ENCODE results near the gene TK2.
"Not testable (repeated sequence)": the region's sequence is repeated elsewhere in the genome, so short reads cannot be mapped to it uniquely, and the experiment has no call there.

The TK2 gene

DNA sequence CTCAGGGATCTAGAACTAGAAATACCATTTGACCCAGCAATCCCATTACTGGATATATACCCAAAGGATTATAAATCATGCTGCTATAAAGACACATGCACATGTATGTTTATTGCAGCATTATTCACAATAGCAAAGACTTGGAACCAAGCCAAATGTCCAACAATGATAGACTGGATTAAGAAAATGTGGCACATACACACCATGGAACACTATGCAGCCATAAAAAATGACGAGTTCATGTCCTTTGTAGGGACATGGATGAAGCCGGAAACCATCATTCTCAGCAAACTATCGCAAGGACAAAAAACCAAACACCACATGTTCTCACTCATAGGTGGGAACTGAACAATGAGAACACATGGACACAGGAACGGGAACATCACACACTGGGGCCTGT, 48.4 kb downstream of the TK2 start:
- DNase-seq, result not testable (repeated sequence)

DNA sequence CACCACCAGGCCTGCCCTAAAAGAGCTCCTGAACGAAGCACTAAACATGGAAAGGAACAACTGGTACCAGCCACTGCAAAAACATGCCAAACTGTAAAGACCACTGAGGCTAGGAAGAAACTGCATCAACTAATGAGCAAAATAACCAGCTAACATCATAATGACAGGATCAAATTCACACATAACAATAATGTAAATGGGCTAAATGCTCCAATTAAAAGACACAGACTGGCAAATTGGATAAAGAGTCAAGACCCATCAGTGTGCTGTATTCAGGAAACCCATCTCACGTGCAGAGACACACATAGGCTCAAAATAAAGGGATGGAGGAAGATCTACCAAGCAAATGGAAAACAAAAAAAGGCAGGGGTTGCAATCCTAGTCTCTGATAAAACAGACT, 52.0 kb downstream of the TK2 start:
- DNase-seq, result not testable (repeated sequence)

DNA sequence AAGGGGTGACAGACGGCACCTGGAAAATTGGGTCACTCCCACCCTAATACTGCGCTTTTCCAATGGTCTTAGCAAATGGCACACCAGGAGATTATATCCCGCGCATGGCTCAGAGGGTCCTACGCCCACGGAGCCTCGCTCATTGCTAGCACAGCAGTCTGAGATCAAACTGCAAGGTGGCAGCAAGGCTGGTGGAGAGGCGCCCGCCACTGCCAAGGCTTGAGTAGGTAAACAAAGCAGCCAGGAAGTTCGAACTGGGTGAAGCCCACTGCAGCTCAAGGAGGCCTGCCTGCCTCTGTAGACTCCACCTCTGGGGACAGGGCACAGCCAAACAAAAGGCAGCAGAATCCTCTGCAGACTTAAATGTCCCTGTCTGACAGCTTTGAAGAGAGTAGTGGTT, 53.7 kb downstream of the TK2 start:
- not testable (repeated sequence) for DNase-seq

DNA sequence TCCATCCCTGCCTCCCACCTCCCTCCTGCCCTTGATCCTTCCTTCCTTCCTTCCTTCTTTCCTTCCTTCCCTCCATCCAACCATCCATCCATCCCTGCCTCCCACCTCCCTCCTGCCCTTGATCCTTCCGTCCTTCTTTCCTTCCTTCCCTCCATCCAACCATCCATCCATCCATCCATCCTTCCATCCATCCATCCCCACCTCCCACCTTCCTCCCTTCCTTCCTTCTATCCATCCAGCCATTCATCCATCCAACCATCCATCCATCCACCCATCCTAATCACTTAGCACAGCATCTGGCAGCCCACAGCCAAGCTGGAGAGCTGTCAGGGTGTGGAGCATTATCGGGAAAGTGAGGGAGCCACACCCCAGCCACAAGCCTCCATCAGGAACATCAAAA, 54.5 kb downstream of the TK2 start:
- DNase-seq, result no peak

DNA sequence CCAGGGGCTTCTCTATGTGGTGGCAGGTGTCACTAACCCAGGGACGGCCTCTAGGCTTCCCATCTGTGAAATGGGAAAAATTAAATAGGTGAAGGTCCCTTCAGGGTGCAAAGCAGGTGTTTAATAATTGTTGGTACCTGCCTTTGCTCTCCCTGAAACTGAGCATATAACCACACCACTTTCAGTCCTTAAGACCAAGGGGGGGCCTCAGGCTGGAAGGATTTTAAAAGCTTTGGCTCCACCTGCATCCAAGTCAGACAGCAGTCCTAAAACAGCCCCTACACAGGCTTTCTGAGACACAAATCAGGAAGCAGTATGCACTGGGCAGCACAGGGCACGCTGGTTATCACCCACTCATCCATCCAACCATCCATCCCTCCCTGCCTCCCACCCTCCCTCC, 55.0 kb downstream of the TK2 start:
- no peak for DNase-seq

DNA sequence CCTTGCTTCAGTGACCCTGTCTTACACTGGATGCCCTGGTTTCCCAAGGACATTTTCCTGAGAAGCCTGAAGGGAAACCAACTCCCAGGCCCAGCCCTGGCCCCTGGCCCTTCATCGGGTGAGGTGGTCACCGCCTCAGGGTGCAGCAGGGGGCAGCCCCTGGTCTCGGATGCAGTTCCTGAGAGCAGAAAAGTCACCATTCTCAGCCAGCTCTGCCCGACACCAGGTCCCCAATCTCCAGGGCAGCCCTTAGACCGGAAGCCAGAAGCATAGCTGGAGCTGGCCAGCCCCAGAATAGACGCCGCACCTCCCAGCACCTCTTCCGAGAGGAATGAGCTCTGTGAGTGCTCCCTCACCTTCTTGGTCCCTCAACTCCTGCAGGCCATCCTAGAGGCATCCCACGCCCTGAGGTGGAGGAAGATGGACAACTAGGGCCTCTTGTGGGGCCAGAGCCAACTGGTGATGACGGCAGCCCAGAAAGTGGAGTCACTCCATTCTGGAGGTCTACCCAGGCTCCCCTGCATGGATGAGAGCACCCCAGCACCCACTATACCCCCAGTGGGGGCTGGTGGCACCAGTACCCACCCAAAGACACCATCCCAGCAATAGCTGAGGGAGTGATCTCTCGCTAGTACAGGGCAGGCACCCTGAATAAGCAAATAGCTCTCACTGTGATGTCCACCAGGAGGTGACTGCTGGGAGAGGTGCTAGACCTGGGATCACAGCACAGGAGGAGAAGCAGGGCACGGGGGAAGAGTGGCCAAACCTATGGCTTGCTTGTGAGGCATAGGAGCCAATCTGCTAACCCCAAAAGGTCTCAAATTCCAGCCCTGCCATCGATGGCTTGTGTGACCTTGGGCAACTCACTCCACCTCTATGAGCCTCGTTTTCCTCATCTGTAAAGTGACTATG, 56.2 kb downstream of the TK2 start:
- DNase-seq, result no peak

DNA sequence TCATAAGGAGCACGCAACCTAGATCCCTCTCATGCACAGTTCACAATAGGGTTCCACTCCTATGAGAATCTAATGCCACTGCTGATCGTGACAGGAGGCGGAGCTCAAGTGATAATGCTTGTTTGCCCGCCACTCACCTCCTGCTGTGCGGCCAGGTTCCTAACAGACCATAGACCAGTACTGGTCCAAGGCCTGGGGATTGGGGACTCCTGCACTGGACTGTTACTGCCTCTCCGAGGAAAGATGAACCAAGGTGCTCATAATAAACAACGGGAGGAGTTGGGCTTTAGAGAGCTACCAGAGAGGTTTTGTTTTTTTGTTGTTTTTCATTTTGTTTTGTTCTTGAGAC, 58.2 kb downstream of the TK2 start:
- DNase-seq, result no peak

DNA sequence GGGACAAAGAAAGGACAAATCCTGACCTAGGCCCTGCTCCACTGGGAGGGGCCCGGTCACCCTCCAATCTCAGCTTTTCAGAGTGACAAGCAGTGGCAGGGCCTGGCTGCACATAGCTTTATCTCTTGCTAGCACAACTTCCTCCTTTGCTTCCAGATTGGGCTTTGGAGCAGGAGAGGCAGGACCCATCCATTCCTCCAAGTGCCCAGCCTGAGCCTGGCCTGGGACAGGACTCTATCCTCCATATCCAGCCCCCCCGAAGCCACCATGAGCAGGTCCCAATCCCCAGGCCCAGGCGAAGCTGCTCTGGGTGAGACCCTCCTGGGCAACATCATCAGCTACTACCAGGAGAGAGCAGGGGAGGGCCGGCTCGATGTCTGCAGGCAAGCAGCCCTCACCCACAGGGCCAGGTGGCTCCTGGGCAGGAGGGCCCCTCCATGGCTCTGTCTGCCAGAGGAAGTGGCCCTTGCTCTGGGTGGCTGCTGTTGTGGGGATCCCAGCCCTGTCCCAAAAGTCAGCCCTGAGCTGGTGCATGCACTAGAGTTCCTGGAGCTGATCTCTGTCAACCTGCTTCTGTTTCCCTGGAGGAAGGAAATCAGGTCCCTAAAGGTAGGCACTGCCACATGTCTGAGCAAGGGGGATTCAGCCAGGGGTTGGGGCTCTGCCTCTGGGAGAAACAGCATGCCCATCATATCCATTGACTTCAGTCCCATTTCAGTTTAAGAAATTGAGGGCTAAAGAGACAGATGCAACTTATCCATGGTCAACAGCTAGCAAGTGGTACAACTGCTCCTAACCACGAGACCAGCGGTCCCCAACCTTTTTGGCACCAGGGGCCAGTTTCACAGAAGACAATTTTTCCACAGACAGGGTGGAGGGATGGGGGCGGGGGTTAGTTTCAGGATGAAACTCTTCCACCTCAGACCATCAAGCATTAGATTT, 58.9 kb downstream of the TK2 start:
- DNase-seq, result no peak

DNA sequence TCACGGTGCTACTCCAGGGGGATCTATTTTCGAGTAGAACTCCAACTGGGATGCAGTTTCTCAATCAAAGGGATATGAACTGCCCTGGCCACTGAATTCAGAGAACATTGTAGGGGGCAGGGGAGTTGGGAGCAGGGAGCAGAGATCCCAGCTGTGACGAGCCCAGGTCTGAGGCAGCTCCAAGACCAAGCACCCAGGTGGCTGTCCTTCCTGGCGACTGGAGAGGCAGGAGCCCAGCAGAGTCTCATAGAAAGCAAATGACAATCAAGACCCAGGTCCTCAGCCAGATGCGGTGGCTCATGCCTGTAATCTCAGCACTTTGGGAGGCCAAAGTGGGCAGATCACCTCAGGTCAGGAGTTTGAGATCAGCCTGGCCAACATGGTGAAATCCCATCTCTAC, 60.1 kb downstream of the TK2 start:
- no peak for DNase-seq

DNA sequence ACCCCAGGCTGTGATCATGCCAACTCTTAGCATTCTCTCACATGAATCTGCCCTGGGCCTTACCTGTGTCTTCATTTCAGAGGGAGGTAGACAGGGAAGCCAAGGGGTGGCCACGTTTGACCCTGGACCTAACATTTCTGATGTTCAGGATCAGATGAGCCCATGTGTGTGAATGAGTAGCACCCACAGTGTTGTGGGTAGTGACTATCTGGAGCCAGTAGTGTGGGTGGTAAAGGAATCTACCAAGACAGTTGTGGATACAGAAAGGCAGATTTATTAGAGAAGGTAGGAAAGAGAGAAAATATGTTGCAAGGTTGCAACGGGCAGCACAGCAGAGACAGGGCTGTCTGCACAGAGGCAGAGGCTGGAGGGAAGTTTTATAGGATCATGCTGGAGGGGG, 60.5 kb downstream of the TK2 start:
- no peak for DNase-seq

DNA sequence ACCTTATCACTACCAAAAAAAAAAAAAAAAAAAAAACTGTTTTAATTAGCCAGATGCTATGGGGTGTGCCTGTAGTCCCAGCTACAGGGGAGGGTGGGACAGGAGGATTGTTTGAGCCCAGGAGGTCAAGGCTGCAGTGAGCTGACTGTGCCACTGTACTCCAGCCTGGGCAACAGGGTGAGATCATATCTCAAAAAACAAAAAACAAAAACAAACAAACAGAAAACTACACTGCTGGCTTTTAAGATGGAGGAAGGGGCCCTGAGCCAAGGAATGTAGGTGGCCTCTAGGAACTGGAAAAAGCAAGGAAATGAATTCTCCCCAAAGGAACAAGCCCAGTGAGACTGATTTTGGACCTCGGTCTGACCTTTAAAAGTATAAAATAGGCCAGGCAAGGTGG, 61.4 kb downstream of the TK2 start:
- DNase-seq, result no peak

DNA sequence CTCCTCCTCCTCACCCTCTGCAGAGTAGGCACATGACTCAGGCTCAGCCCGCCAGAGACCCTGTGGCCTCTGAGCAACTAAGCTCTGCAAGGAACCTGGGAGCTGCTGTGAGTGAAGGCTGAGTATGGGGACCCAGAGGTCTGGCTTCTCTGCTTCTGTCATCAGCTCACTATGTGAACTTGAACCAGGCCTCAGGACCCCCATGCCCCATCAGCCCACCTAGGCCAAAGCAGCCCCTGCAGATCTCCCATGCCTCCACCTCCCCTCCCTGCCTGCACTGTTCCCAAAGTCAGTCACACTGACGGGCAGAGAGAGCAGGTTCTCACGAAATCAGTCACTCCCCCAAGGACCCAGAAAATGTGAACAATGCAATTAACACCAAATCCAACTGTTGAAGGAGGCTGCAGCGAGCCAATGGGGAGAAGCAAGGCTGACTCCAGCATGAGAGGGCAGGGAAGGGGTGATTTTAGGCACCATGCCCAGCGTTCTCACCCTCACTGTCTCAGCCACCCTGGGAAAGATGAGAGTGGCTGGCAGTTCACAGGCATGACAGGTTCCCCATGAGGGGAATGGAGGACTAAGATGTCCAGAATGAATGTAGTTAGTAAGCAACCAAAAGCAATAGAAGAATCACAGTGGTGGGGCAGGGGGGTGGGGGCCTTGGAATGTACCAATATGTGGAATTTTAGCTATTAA, 62.2 kb downstream of the TK2 start:
- no peak for DNase-seq

DNA sequence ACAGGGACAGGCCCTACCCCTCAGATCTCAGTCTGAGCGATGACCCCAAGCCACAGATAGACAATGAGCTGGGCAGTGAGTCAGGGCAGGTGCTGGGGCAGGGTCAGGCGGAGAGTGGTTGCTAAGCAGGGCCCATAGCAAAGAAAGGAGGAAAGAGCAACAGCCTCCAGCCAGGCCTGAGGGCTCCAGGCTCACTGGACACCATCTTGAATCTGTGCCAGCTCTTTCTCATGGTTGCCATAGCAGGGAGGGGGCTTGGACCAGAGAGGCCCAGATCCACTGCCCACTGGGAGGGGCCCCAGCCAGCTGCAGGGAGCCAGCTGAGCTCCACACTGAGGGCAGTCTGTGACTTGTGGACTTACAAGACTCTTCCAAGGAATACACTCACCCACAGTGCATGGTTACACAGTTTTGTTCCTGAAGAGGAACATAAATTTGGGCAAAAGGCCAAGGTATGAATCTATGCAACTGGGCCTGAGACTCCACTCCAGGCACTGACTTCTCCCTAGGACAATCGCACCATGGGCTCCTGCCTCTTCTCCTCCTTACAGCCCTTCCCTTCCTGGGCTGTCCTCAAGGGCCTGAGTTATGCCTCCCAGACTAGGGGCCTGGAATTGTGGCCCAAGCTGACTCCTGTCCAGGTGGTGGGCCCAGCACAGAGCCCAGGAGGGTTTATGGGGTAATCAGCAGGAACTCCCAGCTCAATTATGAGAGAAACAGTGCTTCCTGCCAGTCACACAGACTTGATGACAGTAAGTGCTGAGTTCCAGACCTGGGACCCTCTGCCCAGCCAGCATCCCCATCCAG, 62.9 kb downstream of the TK2 start:
- no peak for DNase-seq

DNA sequence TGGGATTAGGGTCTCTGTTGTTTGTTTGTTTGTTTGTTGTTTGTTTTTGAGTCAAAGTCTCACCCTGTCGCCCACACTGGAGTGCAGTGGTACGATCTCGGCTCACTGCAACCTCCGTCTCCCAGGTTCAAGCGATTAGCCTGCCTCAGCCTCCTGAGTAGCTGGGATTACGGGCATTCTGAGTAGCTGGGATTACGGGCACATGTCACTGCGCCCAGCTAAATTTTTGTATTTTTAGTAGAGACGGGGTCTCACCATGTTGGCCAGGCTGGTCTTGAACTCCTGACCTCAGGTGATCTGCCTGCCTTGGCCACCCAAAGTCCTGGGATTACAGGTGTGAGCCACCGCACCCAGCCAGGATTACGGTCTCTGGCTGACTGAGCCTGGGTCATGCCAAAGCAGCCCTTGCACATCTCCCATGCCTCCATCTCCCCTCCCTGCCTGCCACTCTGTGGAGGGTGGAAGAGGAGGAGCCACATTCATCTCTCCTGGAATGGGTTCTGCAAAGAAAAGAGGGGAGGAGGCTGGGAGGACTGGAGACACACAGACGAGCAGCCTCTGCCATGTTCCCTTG, 63.6 kb downstream of the TK2 start:
- DNase-seq, result no peak

DNA sequence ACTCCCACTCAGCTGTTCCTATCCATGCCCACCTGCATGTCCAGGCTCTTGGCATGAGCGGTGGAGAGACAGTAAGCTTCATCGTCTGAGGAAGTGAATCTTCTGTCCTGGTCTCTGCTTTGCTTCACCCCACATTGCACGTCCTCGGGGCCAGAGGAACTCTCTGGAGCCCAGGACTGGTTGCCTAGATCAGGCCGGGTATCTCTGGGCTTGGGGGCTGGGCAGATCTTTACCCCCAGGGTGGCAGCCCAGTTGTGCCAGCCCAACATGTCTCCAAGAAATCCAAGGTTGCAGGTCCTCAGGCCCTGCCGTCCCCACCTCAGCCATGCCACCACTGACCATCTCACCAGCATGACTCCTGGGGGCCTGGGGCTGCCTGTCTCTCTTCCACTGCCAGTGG, 64.5 kb downstream of the TK2 start:
- no peak for DNase-seq

DNA sequence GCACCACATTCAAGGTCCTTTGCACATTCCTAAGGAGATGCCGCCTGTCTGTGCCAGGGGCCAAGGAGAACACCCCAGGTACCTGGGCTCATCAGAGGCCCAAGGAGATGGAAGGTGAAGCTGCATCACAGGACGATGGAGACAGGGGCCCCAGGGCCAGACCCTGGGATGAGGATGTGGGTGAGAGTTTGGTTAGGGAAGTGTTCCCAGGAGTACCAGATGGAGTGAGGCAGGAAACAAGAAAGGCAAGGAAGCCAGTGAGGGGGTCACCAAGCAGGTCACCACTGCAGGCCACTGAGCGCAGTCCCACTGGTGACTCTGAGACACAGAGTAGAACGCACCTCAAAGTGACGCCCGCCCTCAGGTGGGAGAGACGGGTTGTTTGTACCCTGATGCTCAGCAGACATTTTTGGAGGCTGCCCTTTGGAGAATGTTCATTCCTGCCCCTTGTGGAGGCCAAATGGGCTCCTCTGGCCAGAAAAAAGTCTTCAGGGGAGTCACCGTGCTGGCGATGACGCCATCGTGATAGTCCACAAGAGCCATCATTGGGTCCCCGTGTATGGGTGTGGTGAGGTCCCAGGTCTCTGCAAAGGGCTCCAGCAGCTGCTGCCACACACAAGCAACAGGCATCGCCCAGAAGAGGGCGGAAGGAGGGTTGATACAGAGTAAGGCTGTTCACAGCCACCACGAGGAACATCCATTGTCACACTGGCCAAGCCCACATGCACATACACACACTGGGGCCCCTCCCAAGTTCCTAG, 65.3 kb downstream of the TK2 start:
- DNase-seq, result no peak

DNA sequence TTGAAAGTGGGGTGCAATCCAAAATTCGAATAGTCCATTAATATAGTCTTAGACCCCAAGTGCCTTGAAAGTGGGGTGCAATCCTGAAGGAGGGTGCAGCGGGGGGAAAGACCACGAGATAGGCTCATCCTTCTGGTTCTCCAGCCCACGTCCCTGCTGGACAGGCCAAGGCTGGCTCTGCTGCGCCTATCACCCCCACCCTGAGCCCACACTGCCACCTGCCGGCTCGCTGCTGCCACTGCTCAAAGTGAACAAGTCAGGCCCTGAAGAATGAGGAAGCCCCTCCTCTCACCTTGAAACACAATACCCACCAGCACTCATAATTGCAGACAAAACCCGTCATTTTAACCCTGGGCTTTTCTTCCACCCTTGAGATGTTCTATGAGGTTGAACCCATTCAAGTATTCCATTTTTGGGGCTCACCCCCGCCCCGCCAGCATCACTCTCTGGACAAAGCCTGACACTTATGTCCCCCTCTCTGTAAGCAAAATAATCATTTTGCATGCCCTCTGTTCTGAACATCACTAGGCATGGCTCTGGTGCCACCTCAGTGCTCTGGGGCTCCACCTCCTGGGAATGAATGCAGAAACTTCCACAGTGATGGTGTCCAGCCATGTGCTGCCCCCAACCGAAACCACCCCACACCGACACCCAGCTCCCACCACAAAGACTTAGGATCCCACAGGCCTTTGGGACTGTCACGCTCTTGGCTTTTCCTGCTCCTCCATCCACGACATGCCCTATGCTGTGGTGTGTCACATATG, 66.1 kb downstream of the TK2 start:
- peak; percentile 61 for DNase-seq

DNA sequence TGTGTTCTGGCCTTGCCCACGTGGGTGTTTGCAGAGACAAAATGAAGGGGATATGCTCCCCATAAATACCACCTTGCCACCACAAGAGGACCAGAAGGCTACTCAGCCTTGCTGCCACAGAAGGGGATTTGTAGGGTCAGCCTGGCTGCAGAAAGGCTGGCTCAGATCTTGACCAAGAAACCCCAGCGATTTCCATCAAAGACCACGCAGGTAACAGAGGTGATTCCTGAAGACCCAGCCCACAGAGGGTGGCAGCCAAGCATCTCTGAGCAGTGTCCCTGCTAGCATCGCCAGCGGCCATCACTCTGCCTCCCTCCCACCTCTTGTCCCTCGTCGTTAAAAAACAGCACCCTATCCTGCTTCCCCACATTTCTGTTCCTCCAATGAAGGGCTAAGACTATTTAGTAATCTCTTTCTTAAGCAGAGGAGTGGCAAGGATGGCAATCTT, 68.0 kb downstream of the TK2 start:
- no peak for DNase-seq

DNA sequence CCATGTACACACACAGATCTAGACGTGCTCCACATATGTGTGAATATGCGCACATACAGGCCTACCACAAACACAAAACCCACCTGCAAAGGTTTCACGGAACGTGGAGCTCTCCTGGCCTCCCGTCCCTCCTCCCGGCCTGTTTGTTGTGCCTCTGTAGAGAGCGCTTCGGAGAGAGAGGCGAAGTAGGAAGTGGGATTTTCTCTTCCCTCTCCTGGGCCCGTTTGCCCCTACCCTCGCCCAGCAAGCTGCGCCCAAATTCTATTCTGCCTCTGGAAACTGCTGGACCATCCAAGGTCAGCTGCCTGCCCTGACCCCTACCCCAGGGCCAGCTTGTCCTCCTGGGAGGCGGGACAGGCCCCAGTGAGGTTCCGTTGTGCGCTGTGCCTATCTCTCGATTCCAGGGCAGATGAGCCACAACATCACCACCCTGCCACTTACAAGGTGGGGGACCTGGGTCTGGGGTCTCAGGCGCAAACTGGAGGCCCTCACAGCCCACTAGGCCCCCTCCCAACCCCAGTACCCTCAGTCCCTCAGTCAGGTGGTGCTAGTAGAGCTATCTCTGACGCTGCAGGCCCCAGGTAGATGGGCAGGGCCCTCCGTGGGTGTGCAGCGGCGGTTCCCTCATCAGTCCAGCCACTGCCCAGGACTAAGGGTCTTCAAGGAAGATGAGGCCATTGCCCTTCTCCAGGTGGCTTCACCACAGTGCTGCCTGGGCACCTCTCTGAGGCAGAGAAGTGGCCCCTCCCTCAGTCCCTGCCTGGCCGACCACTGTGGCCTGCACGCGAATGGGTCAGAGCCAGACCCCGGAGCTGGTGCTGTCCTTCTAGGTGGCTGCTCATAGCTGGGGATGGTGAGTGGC, 68.6 kb downstream of the TK2 start:
- DNase-seq, result no peak

Data from CD4-positive, alpha-beta T cell treated with Interleukin-4 for 4 hours (primary cell).